SK-N-SH (cell line): ENCODE measurements around the gene DENR.

Experiments used
- CTCF ChIP-seq: fragments of 200-600 bp; sonication (generic); IDR thresholded peaks from 2 replicates; pipeline ENCODE4 v1.6.1; 2017; ENCODE audit warnings: antibody characterized with exemption, mild to moderate bottlenecking, moderate library complexity
- EP300 ChIP-seq, 2 experiments: IDR thresholded peaks; 2 replicates each; pipeline versions ENCODE4 v1.4.0 to v1.6.1; 2012; ENCODE audit warnings: borderline replicate concordance in 1 of 2, low read depth in 1 of 2, low read length in 1 of 2
- GABPA ChIP-seq: IDR thresholded peaks from 2 replicates; pipeline ENCODE4 v1.4.0; 2012; ENCODE audit warnings: low read depth, mild to moderate bottlenecking
- MAX ChIP-seq: IDR thresholded peaks from 2 replicates; pipeline ENCODE4 v1.4.0; 2012; ENCODE audit warnings: low read depth
- TAF1 ChIP-seq: IDR thresholded peaks from 2 replicates; pipeline ENCODE4 v1.6.1; 2012; ENCODE audit warnings: low read depth, mild to moderate bottlenecking, low read length, moderate library complexity, borderline replicate concordance
- YY1 ChIP-seq: IDR thresholded peaks from 2 replicates; pipeline ENCODE4 v1.4.0; 2012; ENCODE audit warnings: low read depth, mild to moderate bottlenecking

- TF ChIP-seq YY1 (no peak), EP300 (IDR thresholded peaks at IDR 0.05; ENCODE audit: borderline replicate concordance in 1 of 2, low read depth in 1 of 2, low read length in 1 of 2) (no peak), GABPA (no peak), CTCF (no peak), MAX (no peak), TAF1 (no peak)
These were observed 661 bp downstream of the DENR start for GRCh38 chr12:122753319-122753650.
